Measurements from ENCODE around the gene FBXO30.

Gene FBXO30

GRCh38 chr6:145824344-145824743, 9.7 kb upstream of the FBXO30 start:
- DNase-seq: no peak

DNA sequence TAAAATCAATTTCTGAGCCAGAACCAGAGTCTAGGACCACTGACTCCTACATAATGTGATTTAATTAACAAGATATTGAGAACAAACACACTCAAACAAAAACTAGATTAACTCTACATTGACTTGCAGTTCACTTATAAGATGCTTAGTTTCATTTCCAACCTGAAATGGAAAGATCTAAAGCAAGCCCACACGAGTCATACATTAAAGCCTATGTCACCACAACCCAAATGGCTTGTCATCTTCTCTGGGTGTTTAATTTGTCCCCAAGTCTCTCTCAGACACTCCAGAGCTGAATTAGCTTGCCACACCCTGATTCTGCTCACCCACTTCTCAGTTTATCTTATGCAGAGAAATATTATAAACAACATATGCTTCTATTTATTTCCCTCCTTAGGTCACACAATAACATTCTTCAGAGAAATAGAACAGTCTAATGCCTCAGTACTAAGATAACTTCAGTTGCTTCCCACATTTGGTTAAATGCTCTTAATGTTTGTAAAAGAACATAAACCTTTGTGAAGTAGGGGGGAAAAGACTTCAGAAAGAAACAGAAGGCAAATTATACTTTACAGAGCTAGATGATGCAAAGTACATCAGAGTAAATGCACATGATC, 8.8 kb upstream of the FBXO30 start:
- TF ChIP-seq CTCF (IDR thresholded peaks at IDR 0.05; ENCODE audit: low read depth, low read length): no peak
- Histone ChIP-seq H3K4me1 (peaks cover 16% of the 10 kb centered on the region), H3K36me3 (no peaks in the 10 kb centered on the region), H3K9me3 (no peaks in the 10 kb centered on the region), H3K27me3 (no peaks in the 10 kb centered on the region), H3K4me3 (ENCODE audit: low read depth, low read length) (no peak overlapping the region)
- no peak for DNase-seq

More at GRCh38 chr6:145824344-145824743, 9.7 kb upstream of the FBXO30 start:
- TF ChIP-seq CTCF (IDR thresholded peaks at IDR 0.05; ENCODE audit: low read depth, low read length): no peak
- Histone ChIP-seq H3K4me1 (peaks cover 16% of the 10 kb centered on the region), H3K36me3 (no peaks in the 10 kb centered on the region), H3K9me3 (no peaks in the 10 kb centered on the region), H3K4me3 (ENCODE audit: low read depth, low read length) (no peak overlapping the region), H3K27me3 (no peaks in the 10 kb centered on the region)

GRCh38 chr6:145822456-145822855, 7.9 kb upstream of the FBXO30 start:
- H3K27me3 ChIP-seq: no peaks in the 10 kb centered on the region
- no peaks in the 10 kb centered on the region for H3K36me3 ChIP-seq
- H3K4me3 ChIP-seq (ENCODE audit: low read depth, low read length): no peak overlapping the region
- TF ChIP-seq CTCF (IDR thresholded peaks at IDR 0.05; ENCODE audit: low read depth, low read length): no peak
- DNase-seq: no peak
- no peaks in the 10 kb centered on the region for H3K9me3 ChIP-seq
- peaks cover 16% of the 10 kb centered on the region for H3K4me1 ChIP-seq

GRCh38 chr6:145819994-145820393, 5.4 kb upstream of the FBXO30 start:
- Histone ChIP-seq H3K9me3 (no peaks in the 10 kb centered on the region), H3K36me3 (no peaks in the 10 kb centered on the region), H3K27me3 (no peaks in the 10 kb centered on the region), H3K4me3 (ENCODE audit: low read depth, low read length) (no peak overlapping the region), H3K4me1 (peaks cover 16% of the 10 kb centered on the region)
- DNase-seq: no peak
- no peak for TF ChIP-seq CTCF (IDR thresholded peaks at IDR 0.05; ENCODE audit: low read depth, low read length)

GRCh38 chr6:145818796-145819195, 4.2 kb upstream of the FBXO30 start:
- no peaks in the 10 kb centered on the region for H3K36me3 ChIP-seq
- TF ChIP-seq CTCF (IDR thresholded peaks at IDR 0.05; ENCODE audit: low read depth, low read length): no peak
- H3K9me3 ChIP-seq: no peaks in the 10 kb centered on the region
- H3K4me3 ChIP-seq (ENCODE audit: low read depth, low read length): no peak overlapping the region
- no peak for DNase-seq
- H3K27me3 ChIP-seq: no peaks in the 10 kb centered on the region
- H3K4me1 ChIP-seq: peaks cover 11% of the 10 kb centered on the region

DNA sequence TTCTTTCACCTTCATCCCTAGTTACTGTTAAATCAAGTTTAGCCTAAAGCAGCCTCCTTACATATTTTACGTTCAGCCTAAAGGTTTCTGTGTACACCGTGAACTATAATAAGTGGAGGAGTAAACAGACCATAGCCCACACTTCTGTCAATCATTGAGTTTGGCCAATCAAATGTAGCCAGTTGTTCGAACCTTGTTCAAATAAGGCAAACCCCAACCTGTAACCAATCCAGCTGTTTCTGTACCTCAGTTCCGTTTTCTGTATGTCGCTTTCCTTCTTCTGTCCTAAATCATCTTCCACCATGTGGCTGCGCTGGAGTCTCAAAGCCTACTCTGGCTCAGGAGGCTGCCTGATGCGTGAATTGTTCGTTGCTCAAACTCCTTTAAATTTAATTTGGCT, 1.8 kb upstream of the FBXO30 start:
- Histone ChIP-seq H3K27me3 (no peaks in the 10 kb centered on the region), H3K9me3 (no peaks in the 10 kb centered on the region), H3K36me3 (no peaks in the 10 kb centered on the region), H3K4me3 (ENCODE audit: low read depth, low read length) (no peak overlapping the region; the same call in 1 of the 2 replicates), H3K4me1 (no peaks in the 10 kb centered on the region)
- DNase-seq: no peak
- no peak for TF ChIP-seq CTCF (IDR thresholded peaks at IDR 0.05; ENCODE audit: low read depth, low read length)
